Smooth muscle cell (in vitro differentiated cells): ENCODE measurements around the gene S100P. TPM values are rescaled to one million over a fixed set of nuclear protein-coding genes. Genes with fewer than 3 reads are reported as not detected.

Source experiments
- polyA plus RNA-seq: library from polyadenylated mRNA; unstranded; fragments of >200 nt; fragmentation: Nextera tagmentation; extraction: Ambion mirVana; gene quantifications from 2 replicates; pipeline ENCODE4 v1.2.1, GENCODE V29; 2016
- total RNA-seq: library from RNA; depleted of rRNA; stranded (reverse); fragments of >200 nt; gene quantifications from 2 replicates; pipeline ENCODE4 v1.2.3, GENCODE V29; 2014

Gene S100P
- total and polyA plus RNA-seq, 2 experiments from 2014 or later: 4.0 to 6.6 TPM

Other genes with a start within 250 kb of the S100P start
- gene PPP2R2C, start 221.3 kb upstream of the S100P start, total RNA-seq: 0.76 and 1.8 TPM in 2 replicates
- gene PPP2R2C, start 221.3 kb upstream of the S100P start, polyA plus RNA-seq: 0.54 and 0.76 TPM in 2 replicates
- 15.5 and 18.3 TPM in 2 replicates for gene MAN2B2, start 118.7 kb upstream of the S100P start, total RNA-seq
- gene MAN2B2, start 118.7 kb upstream of the S100P start, polyA plus RNA-seq: 14.5 and 19.6 TPM in 2 replicates
- gene MRFAP1, start 53.2 kb upstream of the S100P start, total RNA-seq: 165 TPM in 2 replicates
- 206 and 231 TPM in 2 replicates for gene MRFAP1, start 53.2 kb upstream of the S100P start, polyA plus RNA-seq
- 67.1 and 70.2 TPM in 2 replicates for gene MRFAP1L1, start 16.0 kb downstream of the S100P start, total RNA-seq
- gene MRFAP1L1, start 16.0 kb downstream of the S100P start, polyA plus RNA-seq: 46.2 and 48.9 TPM in 2 replicates
- gene BLOC1S4, start 22.3 kb downstream of the S100P start, total RNA-seq: 20.6 and 21.8 TPM in 2 replicates
- gene BLOC1S4, start 22.3 kb downstream of the S100P start, polyA plus RNA-seq: 39.8 and 41.8 TPM in 2 replicates
- 16.6 and 36.0 TPM in 2 replicates for gene KIAA0232, start 88.8 kb downstream of the S100P start, total RNA-seq
- 8.4 and 9.5 TPM in 2 replicates for gene KIAA0232, start 88.8 kb downstream of the S100P start, polyA plus RNA-seq
- gene TBC1D14, start 215.9 kb downstream of the S100P start, total RNA-seq: 24.4 and 31.6 TPM in 2 replicates
- 13.0 and 20.9 TPM in 2 replicates for gene TBC1D14, start 215.9 kb downstream of the S100P start, polyA plus RNA-seq